HFFc6 (cell line): Measurements from ENCODE around the gene MRPS16. TPM values are rescaled to one million over a fixed set of nuclear protein-coding genes. Genes with fewer than 3 reads are reported as not detected.

Experiments
- DNase-seq: peaks from one replicate; pipeline ENCODE4 v3.0.0-alpha.2; 2018
- H3K27ac Mint-ChIP-seq: 2 replicates; pipeline ENCODE4 v1.8.0; 2020; ENCODE audit warnings: mild to moderate bottlenecking, mixed read lengths
- H3K27me3 Mint-ChIP-seq: 2 replicates; pipeline ENCODE4 v1.8.0; 2021; ENCODE audit warnings: mild to moderate bottlenecking, moderate library complexity, mixed read lengths; ENCODE audit not compliant: insufficient read depth
- H3K36me3 Mint-ChIP-seq: 2 replicates; pipeline ENCODE4 v1.8.0; 2021; ENCODE audit warnings: low read depth, mixed read lengths
- H3K4me1 Mint-ChIP-seq: 2 replicates; pipeline ENCODE4 v1.8.0; 2020; ENCODE audit warnings: low read depth, mixed read lengths
- H3K4me3 Mint-ChIP-seq: 2 replicates; pipeline ENCODE4 v1.8.0; 2020; ENCODE audit warnings: mild to moderate bottlenecking, moderate library complexity, mixed read lengths
- H3K9me3 Mint-ChIP-seq: 2 replicates; pipeline ENCODE4 v1.8.0; 2020; ENCODE audit warnings: mild to moderate bottlenecking, mixed read lengths
- total RNA-seq, 6 experiments: library from RNA; stranded (reverse); fragmentation: NEBNext Ultra II Directional; extraction: Animal tissue kit (Norgen Biotek cat#: 25700); gene quantifications; 2 replicates in 1 of 6; 3 replicates in 5 of 6; pipeline ENCODE4 v1.2.3, GENCODE V29; 2021
- TF ChIP-seq, protein P1 (sequence below): fragments of 200-600 bp; sonication (generic); IDR thresholded peaks from 2 replicates; pipeline ENCODE4 v1.5.0; 2021; ENCODE audit warnings: antibody characterized with exemption, mild to moderate bottlenecking

The MRPS16 gene
- total RNA-seq, 6 experiments from 2014 or later, result 100 to 140 (median 116) TPM

DNA sequence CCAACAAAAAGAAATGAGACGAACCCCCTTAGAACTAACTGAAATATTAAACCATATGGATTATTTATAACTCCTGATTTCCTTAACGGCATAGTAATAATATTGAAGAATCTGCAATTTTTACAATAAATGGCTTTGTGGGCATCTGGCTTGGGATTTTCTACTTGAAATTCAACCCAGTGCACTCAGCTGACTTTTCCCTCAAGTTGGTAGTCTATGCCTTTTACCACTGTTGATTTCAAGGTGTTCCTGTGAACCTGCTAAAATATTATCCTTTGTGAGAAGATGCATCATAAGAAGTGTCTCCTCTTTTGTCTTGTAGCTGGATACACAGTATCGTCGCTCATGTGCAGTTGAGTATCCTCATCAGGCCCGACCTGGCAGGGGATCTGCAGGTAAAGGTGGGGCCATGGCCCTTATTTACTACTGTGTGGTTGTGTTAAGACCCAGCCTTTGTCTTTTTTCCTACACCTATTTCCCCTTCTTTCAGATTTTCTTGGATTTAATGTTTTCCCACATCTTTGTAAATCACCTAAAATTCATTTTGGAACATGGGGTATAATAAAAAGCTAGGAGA, 13.4 kb downstream of the MRPS16 start:
- Mint-ChIP-seq H3K4me3 (no peak overlapping the region), H3K9me3 (no peaks in the 10 kb centered on the region), H3K27me3 (peaks cover 2% of the 10 kb centered on the region; the same call in 1 of the 2 replicates), H3K27ac (no peak overlapping the region), H3K4me1 (peaks cover 14% of the 10 kb centered on the region), H3K36me3 (peaks cover 22% of the 10 kb centered on the region; the same call in 1 of the 2 replicates)
- DNase-seq, result no peak
- TF ChIP-seq, protein P1, sequence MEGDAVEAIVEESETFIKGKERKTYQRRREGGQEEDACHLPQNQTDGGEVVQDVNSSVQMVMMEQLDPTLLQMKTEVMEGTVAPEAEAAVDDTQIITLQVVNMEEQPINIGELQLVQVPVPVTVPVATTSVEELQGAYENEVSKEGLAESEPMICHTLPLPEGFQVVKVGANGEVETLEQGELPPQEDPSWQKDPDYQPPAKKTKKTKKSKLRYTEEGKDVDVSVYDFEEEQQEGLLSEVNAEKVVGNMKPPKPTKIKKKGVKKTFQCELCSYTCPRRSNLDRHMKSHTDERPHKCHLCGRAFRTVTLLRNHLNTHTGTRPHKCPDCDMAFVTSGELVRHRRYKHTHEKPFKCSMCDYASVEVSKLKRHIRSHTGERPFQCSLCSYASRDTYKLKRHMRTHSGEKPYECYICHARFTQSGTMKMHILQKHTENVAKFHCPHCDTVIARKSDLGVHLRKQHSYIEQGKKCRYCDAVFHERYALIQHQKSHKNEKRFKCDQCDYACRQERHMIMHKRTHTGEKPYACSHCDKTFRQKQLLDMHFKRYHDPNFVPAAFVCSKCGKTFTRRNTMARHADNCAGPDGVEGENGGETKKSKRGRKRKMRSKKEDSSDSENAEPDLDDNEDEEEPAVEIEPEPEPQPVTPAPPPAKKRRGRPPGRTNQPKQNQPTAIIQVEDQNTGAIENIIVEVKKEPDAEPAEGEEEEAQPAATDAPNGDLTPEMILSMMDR, result no peak

DNA sequence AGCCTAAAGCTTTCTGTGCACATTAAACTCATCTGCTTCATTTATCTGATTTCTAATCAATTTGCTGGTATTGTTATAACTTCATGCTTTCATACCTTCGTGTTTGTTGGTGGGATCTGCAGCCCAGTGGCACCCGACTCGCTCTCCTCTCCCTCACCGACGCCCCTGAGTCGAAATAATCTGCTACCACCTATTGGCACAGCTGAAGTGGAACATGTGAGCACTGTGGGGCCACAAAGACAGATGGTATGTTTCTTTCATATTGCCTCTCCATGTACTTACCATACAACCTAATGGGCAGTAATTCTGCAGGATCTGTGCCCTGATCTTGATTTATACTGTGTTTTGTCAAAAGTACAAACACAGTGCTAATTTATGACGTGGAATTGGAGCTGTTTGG, 17.7 kb downstream of the MRPS16 start:
- H3K36me3 Mint-ChIP-seq, result peaks cover 19% of the 10 kb centered on the region
- peaks cover 16% of the 10 kb centered on the region for H3K4me1 Mint-ChIP-seq
- H3K4me3 Mint-ChIP-seq, result no peak overlapping the region
- H3K9me3 Mint-ChIP-seq, result no peaks in the 10 kb centered on the region
- no peak overlapping the region for H3K27ac Mint-ChIP-seq
- H3K27me3 Mint-ChIP-seq, result no peaks in the 10 kb centered on the region; the same call in 1 of the 2 replicates
- DNase-seq, result no peak
- TF ChIP-seq, protein P1, result no peak

DNA sequence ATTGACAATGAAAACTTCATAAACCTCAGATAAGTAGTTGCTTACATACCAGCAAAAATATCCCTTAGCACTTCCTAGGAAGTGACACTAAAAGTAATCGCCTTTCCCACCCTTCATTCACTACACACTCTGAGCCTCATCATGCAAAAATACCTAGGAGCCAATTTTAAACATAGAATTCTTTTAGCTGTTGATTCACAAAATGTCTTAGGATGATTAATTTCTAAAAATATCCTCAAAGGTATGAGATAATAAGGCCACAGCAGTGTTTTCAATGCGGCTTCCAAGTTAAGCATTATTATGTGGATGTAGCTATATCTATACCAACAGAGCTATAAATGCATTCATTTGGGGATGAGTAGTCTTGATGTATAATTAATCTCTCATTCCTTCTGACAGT, 18.6 kb downstream of the MRPS16 start:
- TF ChIP-seq, protein P1, result no peak
- Mint-ChIP-seq H3K36me3 (peaks cover 19% of the 10 kb centered on the region), H3K4me3 (no peak overlapping the region), H3K9me3 (no peaks in the 10 kb centered on the region), H3K27ac (no peak overlapping the region), H3K27me3 (no peaks in the 10 kb centered on the region; the same call in 1 of the 2 replicates), H3K4me1 (peaks cover 16% of the 10 kb centered on the region)
- no peak for DNase-seq

DNA sequence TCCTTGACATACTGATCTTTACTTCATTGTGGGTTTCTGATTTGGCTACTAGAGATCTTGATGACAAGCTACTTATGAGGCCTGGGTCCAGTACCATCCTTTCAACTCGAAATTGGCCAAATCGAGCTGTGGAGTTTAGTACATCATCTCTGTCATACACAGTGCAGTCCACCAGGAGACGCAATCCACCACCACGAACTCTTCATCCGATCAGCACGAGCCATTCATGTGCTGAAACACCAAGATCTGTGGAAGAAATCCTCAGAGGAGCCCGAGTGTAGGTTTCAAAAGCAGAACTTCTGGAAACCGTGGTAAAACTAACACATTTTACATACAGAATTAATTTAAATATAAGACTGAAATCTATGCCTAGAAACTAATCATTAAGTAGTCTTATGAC, 19.6 kb downstream of the MRPS16 start:
- H3K4me3 Mint-ChIP-seq, result no peak overlapping the region
- 0 out of 2 replicates have a peak overlapping the region, but pooled peaks have one; percentile 11 for H3K27ac Mint-ChIP-seq
- H3K36me3 Mint-ChIP-seq, result peaks cover 19% of the 10 kb centered on the region
- H3K4me1 Mint-ChIP-seq, result peaks cover 16% of the 10 kb centered on the region
- no peaks in the 10 kb centered on the region; the same call in 1 of the 2 replicates for H3K27me3 Mint-ChIP-seq
- H3K9me3 Mint-ChIP-seq, result no peaks in the 10 kb centered on the region
- DNase-seq, result no peak
- TF ChIP-seq, protein P1, result peak; percentile 47

DNA sequence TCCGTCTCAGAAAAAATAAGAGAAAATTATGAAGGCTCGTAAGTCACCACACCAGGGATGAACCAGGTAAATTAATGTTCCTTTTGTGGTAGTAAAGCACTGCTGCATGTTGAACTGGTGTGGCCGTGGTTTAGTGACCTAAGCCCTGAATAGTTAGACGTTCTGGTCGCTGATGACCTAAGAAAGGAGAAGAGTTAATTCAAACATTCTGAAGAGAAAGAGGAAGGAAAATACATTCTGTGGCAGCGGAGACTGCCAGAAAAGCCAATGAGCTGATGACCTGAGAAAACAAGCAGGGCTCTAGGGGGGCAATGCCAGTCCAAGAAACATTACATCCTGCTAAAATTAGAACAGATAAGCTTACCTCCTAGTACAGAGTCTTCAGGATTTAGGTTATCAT, 22.9 kb downstream of the MRPS16 start:
- Mint-ChIP-seq H3K4me3 (no peak overlapping the region), H3K4me1 (peaks cover 25% of the 10 kb centered on the region)

More for the DNA sequence above, 22.9 kb downstream of the MRPS16 start:
- Mint-ChIP-seq H3K27ac (no peak overlapping the region), H3K9me3 (no peaks in the 10 kb centered on the region), H3K27me3 (no peaks in the 10 kb centered on the region; the same call in none of the 2 replicates), H3K36me3 (peaks cover 24% of the 10 kb centered on the region)
- DNase-seq, result no peak
- TF ChIP-seq, protein P1, result no peak
